HEK293T (cell line): ENCODE measurements around the gene B3GAT3.

Source experiments
- CTCF ChIA-PET: fragments of 350-600 bp; formaldehyde crosslinking; extraction: SDS; loops from one replicate; lab custom pipeline; 2021; ENCODE audit warnings: antibody characterized with exemption, inconsistent platforms; lab: Yijun Ruan, JAX
- POLR2A ChIA-PET: fragments of 350-600 bp; formaldehyde crosslinking; extraction: SDS; loops from one replicate; lab custom pipeline; 2020; ENCODE audit warnings: antibody characterized with exemption, inconsistent platforms; lab: Yijun Ruan, JAX
- DNase-seq: peaks from one replicate; pipeline ENCODE4 v3.0.0; 2012; ENCODE audit warnings: mixed read lengths; ENCODE audit errors: extremely low spot score
- ARNT ChIP-seq: fragments of 450-650 bp; IDR thresholded peaks from 2 replicates; pipeline ENCODE4 v1.6.1; 2017; ENCODE audit warnings: mild to moderate bottlenecking
- BHLHE40 ChIP-seq: fragments of 450-650 bp; IDR thresholded peaks from 2 replicates; pipeline ENCODE4 v1.6.1; 2016; ENCODE audit warnings: mild to moderate bottlenecking, moderate library complexity, borderline replicate concordance
- CTBP1 ChIP-seq: fragments of 450-650 bp; IDR thresholded peaks from 2 replicates; pipeline ENCODE4 v1.6.1; 2016; ENCODE audit warnings: borderline replicate concordance
- ELF4 ChIP-seq: fragments of 450-650 bp; IDR thresholded peaks from 2 replicates; pipeline ENCODE4 v1.6.1; 2017; ENCODE audit warnings: antibody characterized with exemption
- FOXA1 ChIP-seq: fragments of 450-650 bp; IDR thresholded peaks from 2 replicates; pipeline ENCODE4 v1.6.1; 2016; ENCODE audit warnings: mild to moderate bottlenecking
- FOXK2 ChIP-seq: fragments of 450-650 bp; IDR thresholded peaks from 2 replicates; pipeline ENCODE4 v1.6.1; 2016; ENCODE audit warnings: mild to moderate bottlenecking
- FOXM1 ChIP-seq: fragments of 450-650 bp; IDR thresholded peaks from 2 replicates; pipeline ENCODE4 v1.6.1; 2017; ENCODE audit warnings: mild to moderate bottlenecking, borderline replicate concordance
- HDGF ChIP-seq: fragments of 450-650 bp; IDR thresholded peaks from 2 replicates; pipeline ENCODE4 v1.6.1; 2017; ENCODE audit warnings: antibody characterized with exemption, borderline replicate concordance
- L3MBTL2 ChIP-seq: fragments of 450-650 bp; conservative IDR thresholded peaks from 2 replicates; pipeline ENCODE4 v1.6.1; 2016; ENCODE audit warnings: mild to moderate bottlenecking
- LEF1 ChIP-seq: fragments of 450-650 bp; IDR thresholded peaks from 2 replicates; pipeline ENCODE4 v1.6.1; 2017; ENCODE audit warnings: mild to moderate bottlenecking, borderline replicate concordance
- NFRKB ChIP-seq: fragments of 450-650 bp; IDR thresholded peaks from 2 replicates; pipeline ENCODE4 v1.6.1; 2016; ENCODE audit warnings: mild to moderate bottlenecking, moderate library complexity
- PKNOX1 ChIP-seq: fragments of 450-650 bp; IDR thresholded peaks from 2 replicates; pipeline ENCODE4 v1.6.1; 2016
- SP1 ChIP-seq: fragments of 450-650 bp; IDR thresholded peaks from 2 replicates; pipeline ENCODE4 v1.6.1; 2017
- SUZ12 ChIP-seq: fragments of 450-650 bp; IDR thresholded peaks from 2 replicates; pipeline ENCODE4 v1.6.1; 2016; ENCODE audit warnings: mild to moderate bottlenecking
- TARDBP ChIP-seq: fragments of 450-650 bp; IDR thresholded peaks from 2 replicates; pipeline ENCODE4 v1.6.1; 2016
- ZNF384 ChIP-seq: fragments of 450-650 bp; IDR thresholded peaks from 2 replicates; pipeline ENCODE4 v1.6.1; 2016

Gene B3GAT3

GRCh38 chr11:62577046-62577714 is 44.6 kb downstream of the B3GAT3 start:
- TF ChIP-seq FOXK2 (no peak), FOXA1 (no peak), TARDBP (no peak)
- CTCF ChIA-PET: no interaction called here
- no peak for DNase-seq
- POLR2A ChIA-PET: interaction anchor here (1.1 to 10.8 kb wide), 2 partner anchors 16 to 94 kb away, joined by 3 to 168 read pairs; partner anchors contain the start of genes TUT1 and UQCC3

- DNase-seq: no peak
- ChIA-PET POLR2A (interaction anchor here (1.7 to 10.8 kb wide), 3 partner anchors 10 to 17 kb away, joined by 4 to 168 read pairs (median 18); partner anchors contain the start of gene TUT1), CTCF (no interaction called here)
- TF ChIP-seq ELF4 (no peak), ARNT (no peak), L3MBTL2 (no peak), SUZ12 (no peak), TARDBP (no peak), CTBP1 (no peak), FOXM1 (no peak), ZNF384 (no peak), SP1 (no peak), HDGF (no peak), FOXA1 (no peak), BHLHE40 (no peak), FOXK2 (no peak), LEF1 (no peak), NFRKB (no peak)
These were observed 45.9 kb downstream of the B3GAT3 start for GRCh38 chr11:62575837-62576236.

GRCh38 chr11:62575156-62575555 is 46.6 kb downstream of the B3GAT3 start:
- ChIA-PET POLR2A (interaction anchor here (1.7 to 10.8 kb wide), 6 partner anchors 10 to 156 kb away, joined by 4 to 168 read pairs (median 18); partner anchors contain the start of genes MTA2, SCGB1A1 and TUT1), CTCF (interaction anchor here (0.7 to 1.0 kb wide), 3 partner anchors 17 to 150 kb away, joined by 3 to 4 read pairs (median 3); partner anchors contain the start of gene TUT1)
- no peak for DNase-seq
- TF ChIP-seq ARNT: no peak
- TF ChIP-seq FOXM1: no peak
- TF ChIP-seq TARDBP: no peak
- TF ChIP-seq FOXK2: no peak
- TF ChIP-seq CTBP1: no peak
- no peak for TF ChIP-seq SP1
- no peak for TF ChIP-seq HDGF
- TF ChIP-seq FOXA1: no peak
- no peak for TF ChIP-seq PKNOX1
- no peak for TF ChIP-seq ELF4
- no peak for TF ChIP-seq BHLHE40
- no peak for TF ChIP-seq L3MBTL2
- no peak for TF ChIP-seq LEF1
- no peak for TF ChIP-seq SUZ12
- no peak for TF ChIP-seq ZNF384
- no peak for TF ChIP-seq NFRKB

- TF ChIP-seq NFRKB (no peak), FOXA1 (no peak)
- ChIA-PET POLR2A (interaction anchor here (0.6 to 10.8 kb wide), 39 partner anchors 8 to 777 kb away, joined by 3 to 168 read pairs (median 4); partner anchors contain the start of genes AHNAK, B3GAT3, C11orf98 and CSKMT), CTCF (interaction anchor here (0.7 to 1.0 kb wide), 4 partner anchors 14 to 150 kb away, joined by 3 to 7 read pairs (median 4); partner anchors contain the start of gene TUT1)
- no peak for DNase-seq
These were observed 47.3 kb downstream of the B3GAT3 start for GRCh38 chr11:62574363-62575071.

- ChIA-PET CTCF (interaction anchor here (1.0 kb wide), 1 partner anchor 13 kb away, joined by 7 read pairs; no protein-coding TSS in a partner anchor), POLR2A (interaction anchor here (0.6 to 10.8 kb wide), 41 partner anchors 9 to 776 kb away, joined by 3 to 168 read pairs (median 4); partner anchors contain the start of genes AHNAK, B3GAT3, C11orf98 and CSKMT)
- peak; percentile 98 for DNase-seq
- TF ChIP-seq SP1 (no peak), PKNOX1 (peak; percentile 73), ELF4 (peak; percentile 41; the same call in 1 of the 2 replicates), NFRKB (peak; percentile 15; the same call in 1 of the 2 replicates)
These were observed 48.0 kb downstream of the B3GAT3 start, which contains the start of gene EEF1G for GRCh38 chr11:62573592-62574362. TSS of gene EEF1G (minus strand) at chr11:62573891. CDS start at chr11:62573842, 49 bp downstream.
